NK-92 treated with Interleukin-12 subunit alpha and Interleukin-12 subunit beta, amount 100 ng/mL, for 24 hours (cell line): Measurements from ENCODE around the gene LRRC28.

Experiments used
- DNase-seq: peaks from one replicate; lab custom pipeline; 2025; lab: John Stamatoyannopoulos, UW

LRRC28 gene

DNA sequence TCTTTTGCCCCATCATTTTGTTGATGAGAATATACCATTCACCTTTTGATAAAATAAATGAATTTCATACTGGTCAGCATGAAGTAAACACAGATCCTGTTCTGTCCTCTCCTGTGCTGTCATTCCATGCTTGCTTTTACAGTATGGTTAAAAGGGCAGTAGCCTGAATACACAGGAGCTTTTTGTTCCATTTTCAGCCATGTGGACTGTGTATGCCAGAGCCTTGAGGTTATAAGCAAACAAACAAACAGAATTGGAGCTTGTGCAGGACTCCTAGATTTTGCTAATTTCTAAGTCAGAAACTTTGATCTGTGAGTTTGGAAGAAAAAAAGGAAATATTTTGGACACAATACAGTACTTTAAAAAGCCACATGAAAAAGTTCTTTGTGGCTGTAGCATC, 91.9 kb downstream of the LRRC28 start:
- no peak for DNase-seq

DNA sequence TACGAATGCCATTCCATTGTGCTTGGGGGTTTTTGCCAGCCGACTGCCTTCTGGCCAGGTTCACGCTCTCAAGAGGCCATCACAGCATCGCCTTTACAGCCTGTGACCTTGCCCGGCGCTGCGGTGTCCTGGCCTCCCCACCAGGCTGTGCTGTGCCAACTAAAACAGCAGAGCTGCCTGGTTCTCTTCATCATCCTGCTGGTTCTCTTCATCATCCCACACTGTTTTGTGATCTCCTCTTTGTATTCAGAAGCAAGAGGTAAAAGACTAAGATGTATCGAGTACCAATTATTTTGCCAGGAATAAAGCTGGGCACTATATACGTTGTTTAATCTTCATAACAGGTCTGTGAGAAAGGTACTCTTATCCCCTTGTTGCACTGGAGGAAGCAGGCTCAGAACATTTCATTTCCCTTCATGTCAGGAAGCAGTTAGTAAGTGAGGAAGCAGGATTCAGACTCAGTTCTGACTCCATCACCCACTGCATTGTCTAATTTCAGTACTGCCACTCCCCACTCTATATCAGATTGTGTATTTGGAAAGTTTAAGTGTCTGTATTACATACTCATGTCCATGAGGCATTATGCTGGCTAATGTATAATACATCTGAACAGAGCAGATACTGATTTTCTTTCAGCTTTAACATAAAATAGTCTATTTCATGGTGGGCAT, 92.7 kb downstream of the LRRC28 start:
- no peak for DNase-seq

DNA sequence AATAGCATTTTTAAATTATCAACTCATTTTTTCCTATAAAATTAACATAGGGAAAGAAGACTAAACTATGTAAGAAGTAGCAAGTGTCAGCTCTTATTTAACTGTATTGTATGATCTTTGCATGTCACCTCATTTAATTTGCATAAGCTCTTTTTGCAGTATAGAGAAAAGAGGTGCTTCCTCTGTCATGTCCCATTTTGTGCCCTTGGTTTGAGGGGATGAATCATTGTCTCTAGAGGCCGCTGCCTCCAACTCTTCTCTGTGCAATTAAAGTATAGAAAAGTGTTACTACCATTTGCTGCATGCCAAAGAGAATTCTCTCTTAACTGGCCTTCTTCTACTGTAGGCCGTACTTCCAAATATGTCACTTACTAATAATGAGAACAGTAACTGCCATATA, 93.4 kb downstream of the LRRC28 start:
- no peak for DNase-seq

DNA sequence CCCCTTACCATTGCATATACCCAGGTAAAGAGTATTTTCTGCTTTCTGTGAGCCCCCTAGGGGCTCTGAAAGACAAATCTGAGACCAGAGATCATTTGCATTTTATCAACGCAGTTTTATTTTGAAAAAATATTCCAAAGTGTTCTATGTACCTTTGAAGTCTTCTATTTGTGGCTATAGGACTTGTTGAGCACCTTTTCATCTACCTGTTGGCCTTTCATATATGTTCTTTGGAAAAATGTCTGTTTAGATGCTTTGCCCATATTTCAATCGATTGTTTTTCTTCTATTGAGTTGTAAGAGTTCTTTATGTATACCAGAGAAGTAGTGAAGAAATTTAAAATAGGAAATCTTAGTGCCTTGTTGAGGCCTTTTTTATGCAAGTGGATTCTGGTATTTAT, 94.0 kb downstream of the LRRC28 start:
- no peak for DNase-seq

DNA sequence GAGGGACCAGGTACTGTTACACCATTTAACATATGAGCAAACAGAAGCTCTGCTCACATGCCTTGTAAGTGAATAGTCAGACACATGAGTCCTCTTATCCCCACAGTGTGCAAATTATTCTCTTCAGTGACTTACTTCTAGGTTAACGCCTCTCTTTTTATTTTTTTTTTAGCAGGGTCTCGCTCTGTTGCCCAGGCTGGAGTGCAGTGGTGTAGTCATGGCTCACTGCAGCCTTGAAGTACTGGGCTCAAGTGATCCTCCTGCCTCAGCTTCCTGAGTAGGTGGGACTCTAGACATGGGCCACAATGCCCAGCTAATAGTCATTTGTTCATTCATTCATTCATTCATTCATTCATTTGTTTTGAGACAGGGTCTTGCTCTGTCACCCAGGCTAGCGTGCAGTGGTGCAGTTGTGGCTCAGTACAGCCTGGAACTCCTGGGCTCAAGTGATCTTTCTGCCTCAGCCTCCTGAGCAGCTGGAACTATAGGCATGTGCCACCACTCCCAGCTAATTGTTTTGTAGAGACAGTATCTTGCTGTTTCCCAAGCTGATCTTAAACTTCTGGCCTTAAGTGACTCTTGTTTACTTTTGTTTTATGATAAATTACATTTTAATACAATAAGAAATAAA, 94.7 kb downstream of the LRRC28 start:
- DNase-seq = no peak

DNA sequence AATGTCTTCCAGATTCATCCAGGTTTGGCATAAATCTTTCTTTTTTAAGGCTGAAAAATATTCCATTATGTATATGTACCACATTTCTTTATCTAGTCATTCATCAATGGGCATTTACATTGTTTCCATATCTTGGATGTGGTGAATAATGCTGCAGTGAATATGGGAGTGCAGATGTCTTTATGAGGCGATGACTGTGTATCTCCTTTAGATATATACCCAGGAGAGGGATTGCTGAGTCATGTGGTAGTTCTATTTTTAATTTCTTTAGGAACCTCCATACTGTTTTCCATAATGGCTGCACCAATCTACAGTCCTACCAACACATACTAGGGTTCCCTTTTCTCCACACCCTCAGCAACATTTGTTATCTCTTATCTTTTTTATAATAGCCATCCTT, 96.3 kb downstream of the LRRC28 start:
- DNase-seq = no peak

DNA sequence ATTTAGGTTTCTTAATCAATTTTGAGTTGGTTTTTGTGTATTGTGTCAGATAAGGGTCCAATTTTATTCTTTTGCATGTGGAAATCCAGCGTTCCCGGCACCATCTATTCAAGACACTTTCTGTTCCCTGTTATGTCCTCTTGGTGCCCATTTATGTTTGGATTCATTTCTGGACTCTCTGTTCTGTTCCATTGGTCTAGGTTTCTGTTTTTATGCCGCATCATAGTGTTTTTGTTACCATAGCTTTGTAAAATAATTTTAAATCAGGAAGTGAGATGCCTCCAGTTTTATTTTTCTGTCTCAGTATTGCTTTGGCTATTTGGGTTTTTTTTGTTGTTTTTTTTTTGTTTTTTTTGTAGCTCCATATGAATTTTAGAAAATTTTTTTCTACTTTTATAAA, 97.1 kb downstream of the LRRC28 start:
- no peak for DNase-seq

DNA sequence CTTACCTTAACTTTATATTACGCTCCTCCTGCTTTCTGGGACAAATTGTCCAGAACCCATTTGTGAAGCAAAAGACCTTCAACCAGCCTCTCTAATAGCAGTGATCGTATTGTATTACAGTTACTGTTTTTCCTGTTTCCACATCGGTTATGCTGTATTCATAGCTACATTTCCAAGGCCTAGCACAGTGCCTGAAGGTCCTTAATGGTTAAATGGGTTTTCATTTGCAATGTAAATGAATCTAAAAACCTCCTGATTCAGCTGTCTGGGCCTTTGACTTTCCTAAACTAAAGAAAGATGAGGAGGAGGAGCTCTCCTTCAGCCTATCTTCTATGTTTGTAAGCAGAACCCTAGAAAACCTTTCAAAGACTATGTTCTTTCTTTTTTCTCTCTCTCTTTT, 99.1 kb downstream of the LRRC28 start:
- DNase-seq = no peak

DNA sequence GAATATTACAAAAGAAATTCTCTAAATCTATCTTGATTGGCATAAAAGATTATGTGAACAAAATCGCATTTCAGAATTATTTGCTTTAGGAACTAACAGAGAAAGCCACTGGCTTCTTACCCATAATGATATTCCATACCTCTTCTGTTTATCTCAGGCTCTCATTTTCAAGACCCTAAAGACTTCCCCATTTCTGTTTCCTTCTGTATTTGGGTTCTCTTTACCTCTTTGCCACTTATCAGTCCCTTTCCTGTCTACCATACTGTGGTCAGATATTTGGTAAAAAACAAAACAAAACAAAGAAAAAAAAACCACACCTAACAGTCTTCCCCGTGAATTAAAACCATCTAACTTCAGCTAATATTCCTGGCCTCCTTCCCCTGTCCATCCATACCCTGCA, 108.5 kb downstream of the LRRC28 start:
- DNase-seq = no peak

DNA sequence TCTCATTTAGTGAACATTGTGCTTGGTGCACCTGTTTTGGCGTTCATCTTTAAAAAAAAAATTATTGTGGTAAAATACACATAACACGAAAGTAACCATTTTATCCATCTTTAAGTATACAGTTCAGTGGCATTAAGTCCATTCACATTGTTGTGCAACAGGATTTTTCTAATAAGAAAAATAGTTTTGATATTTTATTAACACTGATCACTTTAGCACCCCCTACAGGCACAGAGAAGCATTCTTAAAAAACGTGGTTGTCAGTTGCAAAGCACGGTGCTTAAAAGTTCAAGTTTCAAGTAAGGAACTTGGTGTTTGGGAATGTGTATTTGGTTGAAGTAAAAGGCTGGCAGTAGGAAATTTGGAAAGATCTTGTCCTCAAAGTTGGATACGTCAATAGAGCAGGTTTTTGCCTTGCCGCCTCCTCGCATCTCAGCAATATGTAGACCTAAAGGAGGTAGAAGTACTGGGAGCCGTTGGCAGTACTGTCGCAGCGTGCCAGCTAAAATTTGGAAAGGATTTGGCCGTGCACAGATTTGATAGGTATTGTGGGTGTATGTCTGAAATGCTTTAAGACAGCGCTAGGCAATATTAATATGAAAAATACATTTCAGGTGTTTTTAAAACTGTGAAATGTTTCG, 110.4 kb downstream of the LRRC28 start:
- no peak for DNase-seq

DNA sequence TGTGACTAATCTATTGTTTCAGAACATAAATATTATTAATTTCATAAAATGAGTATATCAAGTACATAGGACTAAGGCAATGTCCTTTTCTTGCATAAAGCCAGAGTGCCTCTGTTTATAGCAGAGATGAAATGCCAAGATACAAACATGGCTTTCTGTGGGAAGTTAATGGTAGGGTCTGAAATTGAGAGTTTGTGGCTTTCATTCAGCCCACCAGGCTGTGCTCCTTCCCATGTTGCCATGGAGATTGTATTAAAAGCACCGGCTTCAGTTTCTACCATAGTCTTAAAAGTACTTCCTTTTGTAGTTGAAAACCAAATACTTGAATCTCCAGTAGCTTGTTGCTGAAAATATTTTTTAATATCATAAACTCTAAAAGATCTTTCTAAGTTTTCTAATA, 114.0 kb downstream of the LRRC28 start:
- DNase-seq = no peak

DNA sequence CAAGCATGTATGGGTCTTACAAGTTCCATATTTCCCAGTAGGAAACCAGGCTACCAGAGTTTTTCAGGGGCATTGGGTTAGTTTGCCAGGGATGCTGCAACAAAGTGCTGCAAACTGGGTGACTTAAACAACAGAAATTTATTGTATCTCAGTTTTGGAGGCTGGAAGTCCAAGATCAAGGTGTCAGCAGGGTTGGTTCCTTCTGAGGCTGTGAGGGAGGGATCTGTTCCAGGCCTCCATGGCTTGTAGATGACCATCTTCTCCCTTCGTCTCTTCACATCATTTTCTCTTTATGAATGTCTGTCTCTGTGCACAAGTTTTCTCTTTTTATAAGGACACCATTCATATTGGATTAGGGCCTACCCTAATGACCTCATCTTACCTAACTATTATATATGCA, 114.7 kb downstream of the LRRC28 start:
- no peak for DNase-seq

DNA sequence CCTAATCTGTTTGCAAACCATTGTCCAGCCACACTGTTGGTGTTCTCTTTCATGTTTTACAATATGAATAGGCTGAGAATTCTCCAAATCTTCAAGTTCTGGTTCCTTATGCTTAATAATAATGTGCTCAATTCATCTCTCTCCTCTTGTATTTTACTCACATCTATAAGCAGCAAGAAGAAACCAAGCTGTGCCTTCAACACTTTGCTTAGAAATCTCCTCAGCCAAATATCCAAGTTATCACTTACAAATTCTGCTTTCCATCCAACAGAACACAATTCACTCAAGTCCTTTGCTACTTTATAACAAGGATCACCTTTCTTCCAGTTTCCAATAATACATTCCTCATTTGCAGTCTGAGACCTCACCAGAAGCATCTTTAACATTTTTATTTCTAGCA, 117.5 kb downstream of the LRRC28 start:
- no peak for DNase-seq

DNA sequence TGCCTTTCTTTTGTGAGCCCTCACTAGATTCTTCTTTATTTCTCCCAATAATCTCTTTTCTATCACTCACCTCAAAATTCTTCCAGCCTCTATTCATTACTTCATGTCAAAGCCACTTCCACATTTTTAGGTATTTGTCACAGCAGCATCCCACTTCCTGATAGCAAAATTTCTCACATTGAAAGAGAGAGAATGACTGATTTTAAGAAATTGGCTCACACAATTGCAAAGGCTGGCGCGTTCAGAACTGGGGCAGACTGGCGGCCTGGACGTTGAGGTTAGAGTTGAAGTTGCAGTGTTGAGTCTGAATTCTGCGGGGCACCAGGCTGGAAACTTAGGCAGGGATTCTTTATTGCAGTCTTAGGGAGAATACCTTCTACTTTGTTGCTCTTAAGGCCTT, 117.9 kb downstream of the LRRC28 start:
- DNase-seq = no peak

DNA sequence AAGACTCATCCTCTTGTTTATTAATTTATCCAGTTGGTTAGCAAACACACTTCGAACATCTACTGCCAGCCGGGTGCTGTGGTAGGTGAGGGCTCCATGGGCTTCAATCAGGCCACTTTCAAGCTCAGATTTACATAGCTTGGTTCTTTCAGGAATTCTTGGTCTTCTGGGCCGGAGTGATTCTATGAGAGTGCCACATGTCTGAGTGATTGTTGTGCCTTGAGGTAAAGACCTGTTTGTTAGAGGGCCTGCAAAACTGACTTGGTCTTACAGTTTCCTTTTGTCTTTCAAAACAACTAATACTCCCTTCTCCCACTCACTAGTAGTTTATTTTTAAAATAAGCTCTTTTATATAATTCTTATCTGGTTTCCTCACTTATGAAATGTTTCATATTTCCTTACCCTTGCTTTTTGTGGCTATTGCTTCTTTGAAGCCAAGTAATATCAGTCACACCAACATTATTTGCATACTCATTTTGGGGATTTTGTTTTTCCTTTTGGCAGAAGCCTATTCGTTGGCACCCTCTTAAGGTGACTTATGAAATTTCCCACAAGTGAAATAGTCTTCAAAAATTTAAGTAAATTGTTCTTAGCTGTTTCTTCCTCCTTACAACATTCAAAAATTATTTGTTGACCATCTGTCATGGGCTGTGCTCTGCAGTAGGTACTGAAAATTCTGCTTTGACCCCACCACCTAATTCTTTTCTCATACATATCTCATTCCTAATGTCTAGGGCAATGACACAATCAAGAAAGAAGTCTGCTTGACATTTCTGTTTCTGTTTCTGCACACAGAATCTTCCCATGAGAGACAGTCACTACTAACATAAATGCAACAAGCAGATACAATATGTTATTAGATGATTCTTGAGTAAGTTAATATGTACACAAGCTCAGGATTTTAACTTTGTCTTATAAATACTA, 120.2 kb downstream of the LRRC28 start:
- no peak for DNase-seq

DNA sequence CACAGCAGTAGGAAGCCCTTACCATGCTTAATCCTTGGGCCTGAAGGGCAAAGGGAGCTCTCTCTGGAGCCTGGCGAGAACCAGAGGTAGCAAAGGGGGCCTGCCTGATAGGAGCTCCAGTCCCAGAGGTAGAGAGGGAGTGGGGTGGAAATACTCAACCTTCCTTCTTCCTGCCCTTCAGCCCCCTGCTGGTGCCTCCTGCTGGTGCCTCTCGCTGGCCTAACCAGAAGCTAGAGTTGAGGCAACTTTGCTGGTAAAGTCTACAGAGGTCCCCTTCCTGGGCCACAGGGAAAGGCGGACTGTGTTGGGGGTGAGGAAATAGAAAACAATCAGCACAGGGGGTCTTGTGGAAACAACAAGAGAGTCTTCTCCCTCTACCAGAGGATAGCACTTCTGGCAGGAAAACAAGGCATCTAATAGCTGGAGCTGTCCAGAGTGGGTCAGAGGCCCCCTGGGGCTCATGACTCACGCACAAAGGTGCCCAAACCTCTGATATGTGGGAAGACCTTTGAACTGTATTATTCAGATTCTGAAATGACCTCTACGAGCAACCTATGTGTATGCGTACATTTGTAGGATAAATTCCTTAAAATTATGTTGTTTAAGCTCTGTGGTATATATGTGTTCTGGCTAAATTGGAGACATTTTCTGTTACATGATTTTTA, 133.9 kb downstream of the LRRC28 start:
- DNase-seq = no peak

DNA sequence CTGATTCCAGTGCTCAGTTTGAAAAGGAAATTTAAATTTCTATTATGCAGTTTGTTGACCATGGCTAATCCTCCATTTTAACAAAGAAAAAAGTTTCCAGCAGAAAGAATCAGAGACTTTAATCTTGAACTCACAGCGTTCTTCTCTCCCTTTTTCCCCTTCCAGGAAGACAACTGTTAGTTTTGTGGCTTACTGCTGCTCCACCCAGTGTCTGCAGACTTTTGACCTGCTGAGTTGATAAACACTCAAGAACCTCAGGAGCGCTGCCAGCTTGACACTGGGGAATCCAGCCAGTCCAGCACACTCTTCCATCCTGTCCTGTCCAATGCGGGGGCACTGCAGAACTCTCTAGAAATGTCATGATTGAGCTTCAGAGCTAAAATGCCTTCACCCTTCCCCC, 134.6 kb downstream of the LRRC28 start:
- no peak for DNase-seq

DNA sequence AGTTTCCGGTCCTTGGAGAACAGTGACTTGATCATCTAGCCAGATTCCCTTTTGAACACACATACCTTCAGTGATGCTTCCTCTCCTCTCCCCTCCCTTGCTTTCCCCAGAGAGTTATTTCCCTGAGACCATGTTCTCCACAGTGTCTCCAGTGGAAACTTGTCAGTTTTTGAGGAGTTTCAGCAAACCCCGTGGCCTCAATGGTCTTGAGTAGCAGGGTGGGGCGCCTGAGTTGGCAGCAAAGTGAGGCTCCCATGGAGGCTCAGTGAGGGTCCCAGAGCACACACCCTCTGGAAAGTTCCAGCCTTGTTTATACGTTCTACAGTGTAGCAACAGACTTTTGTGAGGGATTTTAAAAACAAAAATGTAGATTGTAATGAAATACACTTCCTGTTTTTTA, 135.1 kb downstream of the LRRC28 start:
- DNase-seq = no peak

DNA sequence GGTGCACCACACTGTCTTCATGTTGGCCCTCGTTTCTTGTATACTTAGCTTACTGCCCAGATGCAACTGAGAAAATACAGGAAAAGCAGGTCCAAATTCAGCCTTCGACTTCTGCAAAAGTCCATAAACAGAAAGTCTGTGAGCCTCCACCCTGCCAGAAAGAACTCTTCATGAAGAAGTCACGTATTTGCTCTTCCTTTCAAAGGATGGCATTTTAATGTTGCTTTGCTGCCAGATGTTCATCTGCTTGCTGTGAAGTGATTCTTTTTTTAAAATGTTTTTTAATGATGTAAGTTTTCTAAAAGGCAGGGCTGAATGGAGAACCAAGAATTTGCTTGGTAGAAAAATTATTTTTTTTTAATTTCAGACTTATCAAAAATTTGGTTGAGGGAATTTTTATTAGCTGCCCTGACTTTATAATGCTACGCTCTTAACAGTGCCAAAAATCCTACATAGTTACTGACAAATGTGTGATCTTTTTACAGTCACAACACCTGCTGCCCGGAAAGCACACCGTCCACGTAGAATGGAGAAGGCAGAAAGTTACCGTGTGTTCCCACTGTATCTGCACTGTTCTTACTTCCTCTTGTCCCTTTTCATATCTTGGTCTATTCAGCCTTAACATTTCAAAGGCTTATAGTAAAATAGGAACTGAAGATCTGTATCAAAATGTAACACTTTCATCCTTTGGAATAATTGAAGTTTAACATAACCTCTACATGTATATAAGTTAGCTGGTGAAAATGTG, 136.3 kb downstream of the LRRC28 start:
- DNase-seq = no peak

DNA sequence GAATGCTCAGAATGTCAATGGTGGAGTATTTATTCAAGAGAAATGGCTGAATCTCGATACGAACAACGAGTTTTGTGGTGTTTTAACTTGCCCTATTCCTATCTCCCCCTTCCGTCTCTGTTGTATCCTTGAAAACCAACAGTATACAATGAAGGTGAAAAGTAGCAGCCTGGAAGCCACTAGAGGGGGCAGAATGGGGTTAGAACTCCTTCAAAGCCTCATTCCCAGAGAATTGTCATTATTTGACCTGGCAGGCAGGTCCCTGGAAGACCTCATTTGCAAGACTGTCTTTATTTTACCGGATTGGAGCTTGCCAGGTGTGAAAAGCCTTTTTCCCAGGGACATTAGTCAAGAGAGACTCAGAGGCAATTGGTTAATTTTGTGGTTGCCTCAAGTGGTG, 139.4 kb downstream of the LRRC28 start:
- DNase-seq = no peak

DNA sequence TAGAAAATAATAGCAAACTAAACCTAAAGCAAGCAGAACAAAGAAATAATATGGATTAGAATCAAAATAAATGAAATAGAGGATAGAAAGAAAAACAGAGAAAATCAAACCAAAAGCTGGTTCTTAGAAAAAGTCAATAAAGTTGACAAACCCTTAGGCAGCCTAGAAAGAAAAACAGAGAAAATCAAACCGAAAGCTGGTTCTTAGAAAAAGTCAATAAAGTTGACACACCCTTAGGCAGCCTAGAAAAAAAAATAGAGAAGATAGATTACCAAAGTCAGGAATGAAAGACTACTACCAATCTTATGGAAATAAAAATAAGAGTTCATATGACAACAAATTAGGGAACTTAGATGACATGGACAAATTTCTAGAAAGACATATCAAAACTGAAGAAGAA, 142.4 kb downstream of the LRRC28 start:
- DNase-seq = no peak
